Keratinocyte (primary cell): ENCODE results near the gene TACR1. TPM values are rescaled to one million over a fixed set of nuclear protein-coding genes. Genes with fewer than 3 reads are reported as not detected.

Experiments used
- DNase-seq: peaks from one replicate; pipeline ENCODE4 v3.0.0-alpha.2; 2011; ENCODE audit warnings: low read depth, missing footprints, low spot score
- FAIRE-seq: peaks from 2 replicates; lab custom pipeline; 2011; peaks lifted over from hg19 to GRCh38; lab: Jason Lieb, UNC
- H2AFZ ChIP-seq: 2 replicates; pipeline ENCODE4 v1.6.0; 2012; ENCODE audit warnings: low read length, control low read depth, inconsistent platforms; ENCODE audit not compliant: control insufficient read depth
- H3K27ac ChIP-seq: 2 replicates; pipeline ENCODE4 v1.5.1; 2011; ENCODE audit warnings: low read length; ENCODE audit not compliant: control insufficient read depth, insufficient read depth
- H3K27me3 ChIP-seq: 3 replicates; pipeline ENCODE4 v1.6.0; 2011; ENCODE audit warnings: low read length; ENCODE audit not compliant: control insufficient read depth, insufficient read depth; ENCODE audit errors: extremely low read depth
- H3K36me3 ChIP-seq, 2 experiments: 2 replicates in 1 of 2; 3 replicates in 1 of 2; pipeline ENCODE4 v1.5.1; 2011; ENCODE audit warnings: low read length in 2 of 2, mild to moderate bottlenecking in 1 of 2; ENCODE audit not compliant: control insufficient read depth in 2 of 2, insufficient read depth in 2 of 2; ENCODE audit errors: extremely low read depth in 1 of 2
- H3K4me1 ChIP-seq: 3 replicates; pipeline ENCODE4 v1.5.1; 2011; ENCODE audit warnings: low read length; ENCODE audit not compliant: control insufficient read depth, insufficient read depth; ENCODE audit errors: extremely low read depth
- H3K4me2 ChIP-seq: 3 replicates; pipeline ENCODE4 v1.6.0; 2011; ENCODE audit warnings: low read depth, low read length; ENCODE audit not compliant: control insufficient read depth, insufficient read depth; ENCODE audit errors: extremely low read depth
- H3K4me3 ChIP-seq, 3 experiments: fragments of 200-600 bp in 1 of 3; sonication (generic) in 1 of 3; 2 replicates in 2 of 3; 3 replicates in 1 of 3; pipeline ENCODE4 v1.5.1; 2011 to 2016; ENCODE audit warnings: low read length in 3 of 3, mild to moderate bottlenecking in 3 of 3, control low read depth in 2 of 3, inconsistent platforms in 1 of 3, low read depth in 1 of 3, mixed read lengths in 1 of 3, mixed run types in 1 of 3, moderate library complexity in 1 of 3; ENCODE audit not compliant: control insufficient read depth in 2 of 3, insufficient read depth in 2 of 3; ENCODE audit errors: extremely low read depth in 1 of 3
- H3K79me2 ChIP-seq: 2 replicates; pipeline ENCODE4 v1.6.0; 2012; ENCODE audit warnings: low read length; ENCODE audit not compliant: control insufficient read depth, insufficient read depth
- H3K9ac ChIP-seq: 3 replicates; pipeline ENCODE4 v1.6.0; 2011; ENCODE audit warnings: low read length; ENCODE audit not compliant: control insufficient read depth, insufficient read depth; ENCODE audit errors: extremely low read depth
- H3K9me1 ChIP-seq: 3 replicates; pipeline ENCODE4 v1.6.0; 2011; ENCODE audit warnings: low read length; ENCODE audit not compliant: control insufficient read depth, insufficient read depth; ENCODE audit errors: extremely low read depth
- H3K9me3 ChIP-seq: 2 replicates; pipeline ENCODE4 v1.5.1; 2012; ENCODE audit warnings: low read depth, low read length; ENCODE audit not compliant: control insufficient read depth
- H4K20me1 ChIP-seq: 3 replicates; pipeline ENCODE4 v1.6.0; 2011; ENCODE audit warnings: low read length; ENCODE audit not compliant: control insufficient read depth, insufficient read depth; ENCODE audit errors: extremely low read depth
- EZH2 ChIP-seq: IDR thresholded peaks from one replicate; pipeline ENCODE4 v1.6.1; 2012; ENCODE audit warnings: inconsistent platforms, mild to moderate bottlenecking, low read length, moderate library complexity
- dilution Hi-C: fragments of 300-500 bp; cut with MboI; formaldehyde crosslinking; loops from one replicate; pipeline ENCODE4 v1.7.0; 2020; ENCODE audit warnings: low sequenced_read_pairs; ENCODE audit not compliant: extremely low pct_ligation_motif_present
- polyA plus RNA-seq, 5 experiments: library from polyadenylated mRNA; depleted of rRNA in 3 of 5; stranded (reverse) in 3 of 5; stranded (forward) in 1 of 5; unstranded in 1 of 5; fragments of >200 nt; gene quantifications; 1 replicate in 1 of 5; 2 replicates in 3 of 5; 3 replicates in 1 of 5; pipeline versions ENCODE4 v1.2.1 to v1.2.3, GENCODE V29; 2011 to 2012; ENCODE audit warnings: missing spikeins in 2 of 5, low read depth in 1 of 5, low replicate concordance in 1 of 5
- TF ChIP-seq, protein P1 (sequence below), 3 experiments: IDR thresholded peaks in 1 of 3; conservative IDR thresholded peaks in 1 of 3; optimal IDR thresholded peaks in 1 of 3; 2 replicates in 2 of 3; 3 replicates in 1 of 3; pipeline versions ENCODE3 to v1.5.1; 2011; ENCODE audit warnings: low read length in 3 of 3, mild to moderate bottlenecking in 3 of 3, moderate library complexity in 2 of 3, control low read depth in 1 of 3, inconsistent platforms in 1 of 3; ENCODE audit not compliant: insufficient read depth in 2 of 3; ENCODE audit errors: extremely low read depth in 1 of 3

TACR1 gene
- polyA plus RNA-seq, 1 donor (not counting 4 experiments of a cell fraction or from before 2014, with no cell fraction given): not detected

- Histone ChIP-seq H3K9me3 (no peaks in the 10 kb centered on the region), H3K4me3 (no peak overlapping the region), H3K4me1 (no peaks in the 10 kb centered on the region), H3K4me2 (no peak overlapping the region), H3K9ac (no peak overlapping the region), H3K79me2 (no peaks in the 10 kb centered on the region), H3K27ac (no peak overlapping the region), H2AFZ (no peak overlapping the region), H3K36me3 (no peaks in the 10 kb centered on the region), H3K9me1 (no peaks in the 10 kb centered on the region), H4K20me1 (no peaks in the 10 kb centered on the region), H3K27me3 (peaks cover 17% of the 10 kb centered on the region)
- DNase-seq: no peak
- TF ChIP-seq EZH2: no peak
- TF ChIP-seq, protein P1, sequence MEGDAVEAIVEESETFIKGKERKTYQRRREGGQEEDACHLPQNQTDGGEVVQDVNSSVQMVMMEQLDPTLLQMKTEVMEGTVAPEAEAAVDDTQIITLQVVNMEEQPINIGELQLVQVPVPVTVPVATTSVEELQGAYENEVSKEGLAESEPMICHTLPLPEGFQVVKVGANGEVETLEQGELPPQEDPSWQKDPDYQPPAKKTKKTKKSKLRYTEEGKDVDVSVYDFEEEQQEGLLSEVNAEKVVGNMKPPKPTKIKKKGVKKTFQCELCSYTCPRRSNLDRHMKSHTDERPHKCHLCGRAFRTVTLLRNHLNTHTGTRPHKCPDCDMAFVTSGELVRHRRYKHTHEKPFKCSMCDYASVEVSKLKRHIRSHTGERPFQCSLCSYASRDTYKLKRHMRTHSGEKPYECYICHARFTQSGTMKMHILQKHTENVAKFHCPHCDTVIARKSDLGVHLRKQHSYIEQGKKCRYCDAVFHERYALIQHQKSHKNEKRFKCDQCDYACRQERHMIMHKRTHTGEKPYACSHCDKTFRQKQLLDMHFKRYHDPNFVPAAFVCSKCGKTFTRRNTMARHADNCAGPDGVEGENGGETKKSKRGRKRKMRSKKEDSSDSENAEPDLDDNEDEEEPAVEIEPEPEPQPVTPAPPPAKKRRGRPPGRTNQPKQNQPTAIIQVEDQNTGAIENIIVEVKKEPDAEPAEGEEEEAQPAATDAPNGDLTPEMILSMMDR (optimal IDR thresholded peaks at IDR 0.05 in 1 of 3, IDR thresholded peaks at IDR 0.05 in 1 of 3, conservative IDR thresholded peaks at IDR 0.05 in 1 of 3; ENCODE audit: extremely low read depth in 1 of 3, insufficient read depth in 2 of 3, low read length in 3 of 3): no peak
- no peak for FAIRE-seq
- dilution Hi-C loops: no loop called here
Measured at GRCh38 chr2:75140288-75140687, 59.0 kb downstream of the TACR1 start.

DNA sequence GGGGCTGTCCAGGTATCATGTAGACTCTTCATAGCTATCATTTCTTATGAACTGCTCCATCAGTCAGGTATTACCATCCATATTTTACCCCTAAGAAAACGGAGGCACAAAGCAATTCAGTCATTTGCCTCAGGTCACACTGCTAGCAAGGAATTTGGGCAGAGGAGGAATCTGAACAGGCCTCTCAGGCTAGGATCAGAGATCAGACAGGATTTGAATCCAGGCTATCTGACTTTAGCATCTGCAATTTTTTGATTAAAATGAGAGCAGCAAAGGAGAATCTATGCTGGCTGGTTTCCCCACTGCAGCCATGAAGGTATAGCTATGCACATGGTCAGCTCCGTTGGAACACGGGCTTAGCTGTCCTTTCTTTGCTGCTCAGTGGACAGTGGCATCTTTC is 60.1 kb downstream of the TACR1 start:
- dilution Hi-C loops: no loop called here
- no peak for DNase-seq
- no peaks in the 10 kb centered on the region for H3K9me1 ChIP-seq
- no peaks in the 10 kb centered on the region for H3K36me3 ChIP-seq
- H3K27ac ChIP-seq: no peak overlapping the region
- H3K9ac ChIP-seq: no peak overlapping the region
- H3K4me1 ChIP-seq: no peaks in the 10 kb centered on the region
- no peak overlapping the region for H3K4me3 ChIP-seq
- H2AFZ ChIP-seq: no peak overlapping the region
- no peaks in the 10 kb centered on the region for H3K79me2 ChIP-seq
- FAIRE-seq: no peak
- H3K4me2 ChIP-seq: no peak overlapping the region
- no peak for TF ChIP-seq EZH2
- TF ChIP-seq, protein P1 (optimal IDR thresholded peaks at IDR 0.05 in 1 of 3, IDR thresholded peaks at IDR 0.05 in 1 of 3, conservative IDR thresholded peaks at IDR 0.05 in 1 of 3; ENCODE audit: extremely low read depth in 1 of 3, insufficient read depth in 2 of 3, low read length in 3 of 3): no peak
- H3K9me3 ChIP-seq: no peaks in the 10 kb centered on the region
- no peaks in the 10 kb centered on the region for H4K20me1 ChIP-seq
- H3K27me3 ChIP-seq: peaks cover 17% of the 10 kb centered on the region
